GM10266 (cell line): ENCODE data around the gene ZFAND5.

Experiments
- DNase-seq: peaks from one replicate; pipeline ENCODE4 v3.0.0; 2012; ENCODE audit errors: extremely low spot score
- TF ChIP-seq, protein P1 (sequence below): IDR thresholded peaks from 2 replicates; pipeline ENCODE4 v1.5.1; 2012; ENCODE audit warnings: mild to moderate bottlenecking, low read depth; ENCODE audit not compliant: control insufficient read depth, insufficient read depth; ENCODE audit errors: missing control alignments

Gene ZFAND5

GRCh38 chr9:72337286-72337685 lies 27.7 kb downstream of the ZFAND5 start:
- TF ChIP-seq, protein P1, sequence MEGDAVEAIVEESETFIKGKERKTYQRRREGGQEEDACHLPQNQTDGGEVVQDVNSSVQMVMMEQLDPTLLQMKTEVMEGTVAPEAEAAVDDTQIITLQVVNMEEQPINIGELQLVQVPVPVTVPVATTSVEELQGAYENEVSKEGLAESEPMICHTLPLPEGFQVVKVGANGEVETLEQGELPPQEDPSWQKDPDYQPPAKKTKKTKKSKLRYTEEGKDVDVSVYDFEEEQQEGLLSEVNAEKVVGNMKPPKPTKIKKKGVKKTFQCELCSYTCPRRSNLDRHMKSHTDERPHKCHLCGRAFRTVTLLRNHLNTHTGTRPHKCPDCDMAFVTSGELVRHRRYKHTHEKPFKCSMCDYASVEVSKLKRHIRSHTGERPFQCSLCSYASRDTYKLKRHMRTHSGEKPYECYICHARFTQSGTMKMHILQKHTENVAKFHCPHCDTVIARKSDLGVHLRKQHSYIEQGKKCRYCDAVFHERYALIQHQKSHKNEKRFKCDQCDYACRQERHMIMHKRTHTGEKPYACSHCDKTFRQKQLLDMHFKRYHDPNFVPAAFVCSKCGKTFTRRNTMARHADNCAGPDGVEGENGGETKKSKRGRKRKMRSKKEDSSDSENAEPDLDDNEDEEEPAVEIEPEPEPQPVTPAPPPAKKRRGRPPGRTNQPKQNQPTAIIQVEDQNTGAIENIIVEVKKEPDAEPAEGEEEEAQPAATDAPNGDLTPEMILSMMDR: no peak
- no peak for DNase-seq

DNA sequence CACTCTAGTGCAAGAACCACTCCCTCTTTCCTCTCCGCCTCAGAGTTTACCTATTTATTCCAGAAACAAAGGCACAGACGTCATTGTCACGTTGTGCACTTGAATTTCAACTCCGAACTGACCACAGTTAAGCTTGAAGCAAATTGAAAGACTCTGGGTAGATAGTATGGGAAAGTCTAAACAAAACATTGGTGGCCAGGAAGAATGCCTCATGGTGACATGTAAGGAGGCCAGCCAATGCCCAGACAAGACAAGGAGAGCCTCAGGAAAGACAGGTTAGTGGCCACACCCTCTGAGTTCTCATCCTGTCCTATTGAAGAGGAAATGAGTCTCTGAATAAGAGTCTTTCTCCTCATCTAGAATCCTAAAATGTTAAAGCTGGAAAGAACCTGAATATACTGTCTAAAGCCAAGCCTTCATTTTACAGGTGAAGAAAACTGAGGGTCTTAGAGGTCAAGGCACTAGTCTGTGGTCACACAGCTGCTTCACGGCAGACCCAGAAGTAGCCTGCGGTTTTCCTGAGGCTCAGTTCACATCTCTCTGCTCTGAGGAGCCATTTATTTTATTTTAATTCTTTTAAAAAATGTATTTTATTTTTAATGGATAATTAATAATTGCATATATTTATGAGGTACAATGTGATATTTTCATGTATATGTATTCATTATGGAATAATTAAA lies 30.2 kb downstream of the ZFAND5 start:
- no peak for DNase-seq
- TF ChIP-seq, protein P1: no peak

DNA sequence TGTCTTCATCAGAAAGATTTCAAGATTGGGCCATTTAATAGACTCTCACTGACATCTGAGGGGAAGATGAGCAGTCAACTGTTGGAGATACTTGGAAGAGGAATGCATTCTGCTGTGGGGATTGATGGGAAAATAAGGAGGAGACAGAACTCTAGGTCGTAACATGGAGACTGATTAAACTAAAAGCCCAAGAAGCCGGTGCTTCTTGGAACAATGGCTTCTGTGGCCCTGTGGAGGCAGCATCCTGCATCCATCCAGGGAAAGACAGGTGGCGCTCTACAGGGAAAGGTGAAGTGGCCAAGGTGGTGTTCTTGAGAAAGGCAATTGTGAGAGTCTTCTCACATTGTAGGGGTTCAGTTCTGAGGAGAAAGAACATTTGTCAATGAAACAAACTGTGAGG lies 31.3 kb downstream of the ZFAND5 start:
- DNase-seq: no peak
- TF ChIP-seq, protein P1: no peak

DNA sequence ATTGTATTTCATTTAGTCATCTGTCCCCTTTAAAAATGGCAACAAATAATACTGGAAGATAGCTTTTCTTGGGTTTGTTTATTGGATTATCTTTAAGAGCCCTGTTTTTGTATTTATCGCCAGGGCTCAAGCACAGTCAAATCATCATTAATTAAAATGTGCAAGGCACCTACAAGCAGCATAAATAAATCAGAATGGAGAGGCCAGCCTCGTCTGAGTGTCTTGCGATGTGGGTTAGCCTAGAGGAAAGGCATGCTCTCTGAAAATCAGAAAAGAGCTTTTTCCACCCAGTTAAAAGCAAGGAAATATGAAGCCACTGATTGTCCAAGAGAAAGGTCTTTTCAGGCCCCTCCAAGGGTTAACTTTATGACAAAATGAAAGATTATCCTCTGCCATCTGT lies 31.8 kb downstream of the ZFAND5 start:
- DNase-seq: no peak

GRCh38 chr9:72332351-72332750 lies 32.7 kb downstream of the ZFAND5 start:
- no peak for DNase-seq
- TF ChIP-seq, protein P1: no peak

More for the DNA sequence above, 31.8 kb downstream of the ZFAND5 start:
- TF ChIP-seq, protein P1: no peak

DNA sequence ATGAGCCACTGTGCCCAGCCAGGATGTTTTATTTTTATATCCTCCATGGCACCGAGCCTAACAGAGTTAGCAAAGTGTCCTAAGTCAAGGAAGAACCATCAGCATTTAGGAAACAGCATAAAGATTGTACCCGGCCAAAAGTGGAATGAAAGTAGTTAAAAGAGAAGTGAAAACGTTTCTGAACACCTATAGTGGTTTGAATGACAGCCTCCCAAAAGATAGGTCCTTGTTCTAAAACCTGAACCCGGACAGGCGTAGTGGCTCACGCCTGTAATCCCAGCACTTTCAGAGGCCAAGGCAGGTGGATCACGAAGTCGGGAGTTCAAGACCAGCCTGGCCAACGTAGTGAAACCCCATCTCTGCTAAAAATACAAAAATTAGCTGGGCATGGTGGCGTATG lies 37.4 kb downstream of the ZFAND5 start:
- TF ChIP-seq, protein P1: no peak
- DNase-seq: no peak

DNA sequence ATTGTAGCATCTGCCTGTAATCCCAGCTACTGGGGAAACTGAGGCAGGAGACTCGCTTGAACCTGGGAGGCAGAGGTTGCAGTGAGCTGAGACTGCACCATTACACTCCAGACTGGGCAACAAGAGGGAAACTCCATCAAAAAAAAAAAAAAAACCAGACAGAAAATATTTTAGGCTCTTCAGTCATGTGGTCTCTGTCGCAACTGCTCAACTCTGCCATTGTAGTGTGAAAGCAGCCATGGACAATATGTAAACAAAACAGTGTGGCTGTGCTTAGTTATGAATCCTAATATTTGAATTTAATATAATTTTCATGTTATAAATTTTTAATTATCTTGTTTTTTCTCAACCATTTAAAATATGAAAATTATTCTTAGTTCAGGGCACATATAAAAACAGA lies 38.4 kb downstream of the ZFAND5 start:
- TF ChIP-seq, protein P1: no peak
- no peak for DNase-seq
